Fibroblast of upper back skin (primary cell): ENCODE measurements around the gene CCSER1.

Experiments used
- DNase-seq: peaks from one replicate; pipeline ENCODE4 v3.0.0-alpha.2; 2013

CCSER1 gene

GRCh38 chr4:91631335-91631734 is 1504.1 kb downstream of the CCSER1 start:
- no peak for DNase-seq

GRCh38 chr4:91636083-91636482 is 1508.9 kb downstream of the CCSER1 start:
- no peak for DNase-seq
